ENCODE data around the gene LARP6.

DNA sequence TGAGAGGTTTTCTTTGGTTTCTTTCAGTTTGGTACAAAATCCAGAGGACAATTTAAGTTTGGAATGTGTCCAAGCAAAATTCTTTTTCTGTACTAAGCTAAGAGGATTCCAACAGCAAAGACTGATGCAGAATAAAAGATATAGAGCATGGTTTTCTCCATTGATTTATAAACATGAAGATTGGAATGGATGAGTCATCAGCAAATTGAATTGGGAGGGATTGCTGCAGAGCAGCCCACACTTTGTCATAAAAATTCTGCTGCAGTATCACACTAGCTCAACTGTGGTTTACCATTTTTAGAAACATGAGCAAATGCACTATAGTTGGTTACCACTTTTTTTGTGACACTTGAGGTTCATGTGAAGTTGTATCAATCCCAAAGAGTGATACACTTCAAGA, 16.1 kb upstream of the LARP6 start:
- TF ChIP-seq POLR2A (IDR thresholded peaks at IDR 0.05; ENCODE audit: low read depth) (no peak), CTCF (IDR thresholded peaks at IDR 0.05) (no peak), EP300 (IDR thresholded peaks at IDR 0.05) (no peak)

All from esophagus muscularis mucosa (tissue), 4 donors.